ENCODE results near the gene RHO. TPM values are rescaled to one million over a fixed set of nuclear protein-coding genes. Genes with fewer than 3 reads are reported as not detected.

RHO gene
- total RNA-seq, 1 donor from 2014 or later = not detected

GRCh38 chr3:129567939-129568338 is 39.5 kb downstream of the RHO start:
- no peaks in the 10 kb centered on the region for H3K9me3 ChIP-seq (replicated peaks)
- no peaks in the 10 kb centered on the region for H3K27me3 ChIP-seq (ENCODE audit: low read depth)
- no peak for DNase-seq
- TF ChIP-seq, protein P1, sequence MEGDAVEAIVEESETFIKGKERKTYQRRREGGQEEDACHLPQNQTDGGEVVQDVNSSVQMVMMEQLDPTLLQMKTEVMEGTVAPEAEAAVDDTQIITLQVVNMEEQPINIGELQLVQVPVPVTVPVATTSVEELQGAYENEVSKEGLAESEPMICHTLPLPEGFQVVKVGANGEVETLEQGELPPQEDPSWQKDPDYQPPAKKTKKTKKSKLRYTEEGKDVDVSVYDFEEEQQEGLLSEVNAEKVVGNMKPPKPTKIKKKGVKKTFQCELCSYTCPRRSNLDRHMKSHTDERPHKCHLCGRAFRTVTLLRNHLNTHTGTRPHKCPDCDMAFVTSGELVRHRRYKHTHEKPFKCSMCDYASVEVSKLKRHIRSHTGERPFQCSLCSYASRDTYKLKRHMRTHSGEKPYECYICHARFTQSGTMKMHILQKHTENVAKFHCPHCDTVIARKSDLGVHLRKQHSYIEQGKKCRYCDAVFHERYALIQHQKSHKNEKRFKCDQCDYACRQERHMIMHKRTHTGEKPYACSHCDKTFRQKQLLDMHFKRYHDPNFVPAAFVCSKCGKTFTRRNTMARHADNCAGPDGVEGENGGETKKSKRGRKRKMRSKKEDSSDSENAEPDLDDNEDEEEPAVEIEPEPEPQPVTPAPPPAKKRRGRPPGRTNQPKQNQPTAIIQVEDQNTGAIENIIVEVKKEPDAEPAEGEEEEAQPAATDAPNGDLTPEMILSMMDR (IDR thresholded peaks at IDR 0.05; ENCODE audit: borderline replicate concordance) = no peak
- no peak overlapping the region for H3K4me3 ChIP-seq
- peak overlapping the region; percentile 93 for H3K27ac ChIP-seq (replicated peaks)
- peaks cover 54% of the 10 kb centered on the region for H3K4me1 ChIP-seq
- peaks cover 93% of the 10 kb centered on the region for H3K36me3 ChIP-seq
- intact Hi-C loops (cut with micrococcal nuclease) = no loop called here

GRCh38 chr3:129569856-129570255 is 41.4 kb downstream of the RHO start:
- no peak for DNase-seq
- intact Hi-C loops (cut with micrococcal nuclease) = no loop called here
- H3K4me3 ChIP-seq = no peak overlapping the region
- no peak overlapping the region for H3K27ac ChIP-seq (replicated peaks)
- H3K27me3 ChIP-seq (ENCODE audit: low read depth) = no peaks in the 10 kb centered on the region
- no peaks in the 10 kb centered on the region for H3K9me3 ChIP-seq (replicated peaks)
- H3K4me1 ChIP-seq = peaks cover 35% of the 10 kb centered on the region
- TF ChIP-seq, protein P1 (IDR thresholded peaks at IDR 0.05; ENCODE audit: borderline replicate concordance) = no peak
- H3K36me3 ChIP-seq = peaks cover 95% of the 10 kb centered on the region

DNA sequence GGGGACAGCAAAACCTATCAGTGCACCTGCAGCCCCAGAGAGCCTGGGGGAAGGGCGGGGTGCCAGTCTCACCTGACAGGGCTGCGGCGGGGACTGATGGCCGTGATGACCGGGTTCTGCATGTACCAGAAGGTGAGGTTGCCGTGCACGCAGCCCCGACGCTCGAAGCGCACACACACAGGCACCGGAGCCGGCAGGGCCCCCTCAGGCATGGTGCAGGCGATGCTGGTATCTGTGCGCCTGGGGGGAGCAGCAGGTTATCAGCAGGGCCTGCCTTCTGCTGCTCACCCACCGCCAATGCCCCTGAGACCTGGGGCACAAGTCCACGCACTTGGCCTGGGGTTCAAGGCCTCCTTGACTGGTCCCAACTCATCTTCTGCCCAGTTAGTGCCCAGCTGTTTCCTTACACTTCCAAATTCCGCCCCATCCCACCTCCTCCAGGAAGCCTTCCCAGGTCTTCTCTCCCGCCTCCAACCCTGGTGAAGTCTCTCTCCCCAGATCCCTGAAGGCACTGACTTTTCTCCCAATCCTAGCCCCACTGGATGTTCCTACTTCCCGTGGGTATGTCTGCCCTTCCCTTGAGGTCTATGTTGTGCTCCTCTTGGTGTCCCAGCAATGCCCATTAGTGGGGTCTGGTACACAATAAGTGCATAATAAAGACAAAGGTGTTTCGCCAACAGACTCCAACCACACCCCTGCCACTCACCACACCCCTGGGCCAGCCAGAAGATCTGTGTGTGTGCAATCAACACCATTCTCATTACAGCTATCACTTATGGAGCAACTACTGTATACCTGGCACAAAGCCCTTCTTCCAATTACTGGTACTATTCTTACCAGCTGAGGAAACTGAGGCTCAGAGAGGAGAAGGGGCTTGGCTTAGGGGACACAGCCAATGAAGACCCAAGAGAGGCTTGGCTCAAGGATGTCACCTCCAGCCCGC is 43.4 kb downstream of the RHO start:
- no peak for DNase-seq
- no peaks in the 10 kb centered on the region for H3K9me3 ChIP-seq (replicated peaks)
- H3K27ac ChIP-seq (replicated peaks) = no peak overlapping the region
- H3K4me3 ChIP-seq = no peak overlapping the region
- H3K4me1 ChIP-seq = peaks cover 22% of the 10 kb centered on the region
- intact Hi-C loops (cut with micrococcal nuclease) = no loop called here
- TF ChIP-seq, protein P1 (IDR thresholded peaks at IDR 0.05; ENCODE audit: borderline replicate concordance) = no peak
- H3K36me3 ChIP-seq = peaks cover 91% of the 10 kb centered on the region
- H3K27me3 ChIP-seq (ENCODE audit: low read depth) = no peaks in the 10 kb centered on the region

DNA sequence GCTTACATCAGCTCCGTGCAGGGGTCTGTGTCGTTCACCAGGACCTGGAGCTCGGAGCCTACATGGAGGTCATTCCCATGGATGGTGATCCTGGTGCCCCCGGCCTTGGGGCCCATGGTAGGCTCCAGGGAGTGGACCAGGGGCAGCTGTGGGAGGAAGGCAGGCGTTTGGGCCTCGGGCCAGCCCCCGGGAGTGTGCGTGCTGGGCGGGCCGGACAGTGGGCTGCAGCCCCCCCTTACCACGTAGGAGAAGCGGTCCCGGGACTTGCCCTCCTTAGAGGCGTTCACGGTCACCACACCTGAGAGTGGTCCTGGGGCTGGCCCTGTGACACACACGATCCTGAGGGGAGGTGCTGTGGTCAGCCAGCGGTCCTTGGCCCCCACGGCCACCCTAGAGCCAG is 44.2 kb downstream of the RHO start:
- peaks cover 89% of the 10 kb centered on the region for H3K36me3 ChIP-seq
- no peak for DNase-seq
- H3K4me1 ChIP-seq = peaks cover 22% of the 10 kb centered on the region
- TF ChIP-seq, protein P1 (IDR thresholded peaks at IDR 0.05; ENCODE audit: borderline replicate concordance) = no peak
- H3K27ac ChIP-seq (replicated peaks) = no peak overlapping the region
- no peaks in the 10 kb centered on the region for H3K27me3 ChIP-seq (ENCODE audit: low read depth)
- H3K4me3 ChIP-seq = no peak overlapping the region
- intact Hi-C loops (cut with micrococcal nuclease) = no loop called here
- no peaks in the 10 kb centered on the region for H3K9me3 ChIP-seq (replicated peaks)

DNA sequence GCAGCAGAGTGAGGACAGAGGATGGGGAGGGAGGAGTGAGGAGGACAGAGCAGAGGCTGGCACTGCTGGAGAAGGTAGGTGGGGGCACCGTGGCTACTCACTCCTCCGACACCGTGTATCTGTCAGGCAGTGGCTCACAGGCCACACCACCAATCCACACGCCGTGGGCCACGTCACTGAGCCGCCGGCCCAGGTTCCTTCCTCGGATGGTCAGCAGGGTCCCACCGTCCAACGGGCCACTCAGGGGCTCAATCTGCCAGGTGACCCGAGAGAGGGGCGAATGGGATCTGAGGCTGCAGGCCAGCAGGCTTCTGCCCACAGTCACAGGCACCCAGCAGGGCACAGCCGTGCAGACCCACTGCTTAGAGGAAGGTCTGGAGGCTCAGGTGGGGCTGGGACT is 45.1 kb downstream of the RHO start:
- peaks cover 89% of the 10 kb centered on the region for H3K36me3 ChIP-seq
- no peak overlapping the region for H3K27ac ChIP-seq (replicated peaks)
- H3K4me3 ChIP-seq = no peak overlapping the region
- TF ChIP-seq, protein P1 (IDR thresholded peaks at IDR 0.05; ENCODE audit: borderline replicate concordance) = no peak
- H3K4me1 ChIP-seq = peaks cover 23% of the 10 kb centered on the region
- H3K27me3 ChIP-seq (ENCODE audit: low read depth) = no peaks in the 10 kb centered on the region
- intact Hi-C loops (cut with micrococcal nuclease) = no loop called here
- H3K9me3 ChIP-seq (replicated peaks) = no peaks in the 10 kb centered on the region
- DNase-seq = no peak
